Panc1 (cell line): ENCODE results near the gene ENOPH1. TPM values are rescaled to one million over a fixed set of nuclear protein-coding genes. Genes with fewer than 3 reads are reported as not detected.
"Not testable (repeated sequence)": the region's sequence is repeated elsewhere in the genome, so short reads cannot be mapped to it uniquely, and the experiment has no call there.

Source experiments
- ATAC-seq: fragments of 200-7000 bp; cut with Tn5 transposase; 2 replicates; pipeline ENCODE4 v1.9.1; 2020; ENCODE audit warnings: mild to moderate bottlenecking, moderate library complexity
- BruUV-seq: library from RNA; stranded (reverse); fragments of 400-500 nt; replicated peaks from 2 replicates; lab custom pipeline; 2021; lab: Mats Ljungman, UMichigan
- CTCF ChIA-PET: fragments of 300-600 bp; sonication (Branson Sonifier 250); formaldehyde crosslinking; loops from one replicate; lab custom pipeline; 2022; ENCODE audit warnings: antibody characterized with exemption; lab: Charles Lee
- POLR2A ChIA-PET: fragments of 300-600 bp; sonication (Branson Sonifier 250); formaldehyde crosslinking; loops from one replicate; lab custom pipeline; 2022; ENCODE audit warnings: antibody characterized with exemption; lab: Charles Lee
- DNase-seq: peaks from one replicate; pipeline ENCODE4 v3.0.0-alpha.2; 2010; ENCODE audit warnings: low read depth, low spot score
- H3K27ac ChIP-seq: 2 replicates; pipeline ENCODE4 v1.5.1; 2011; ENCODE audit warnings: mild to moderate bottlenecking, low read length, inconsistent platforms
- H3K27me3 ChIP-seq: fragments of 200-500 bp; sonication (Bioruptor generic); 2 replicates; pipeline ENCODE4 v1.6.0; 2014; ENCODE audit warnings: low read length, inconsistent platforms; ENCODE audit not compliant: control insufficient read depth, insufficient read depth
- H3K36me3 ChIP-seq: fragments of 200-500 bp; sonication (Bioruptor generic); 2 replicates; pipeline ENCODE4 v1.5.1; 2014; ENCODE audit warnings: inconsistent platforms, mild to moderate bottlenecking, low read length, moderate library complexity; ENCODE audit not compliant: control insufficient read depth, insufficient read depth
- H3K4me1 ChIP-seq: 2 replicates; pipeline ENCODE4 v1.5.1; 2011; ENCODE audit warnings: inconsistent platforms, mild to moderate bottlenecking, low read length, moderate library complexity; ENCODE audit not compliant: control insufficient read depth, insufficient read depth
- H3K4me3 ChIP-seq, 2 experiments: 2 replicates each; pipeline ENCODE4 v1.5.1; 2011 to 2012; ENCODE audit warnings: low read depth in 2 of 2, low read length in 2 of 2, mild to moderate bottlenecking in 2 of 2, inconsistent platforms in 1 of 2, moderate library complexity in 1 of 2
- H3K9me3 ChIP-seq: fragments of 200-500 bp; sonication (Bioruptor generic); 2 replicates; pipeline ENCODE4 v1.5.1; 2014; ENCODE audit warnings: low read depth, mild to moderate bottlenecking, inconsistent platforms, low read length, moderate library complexity; ENCODE audit not compliant: control insufficient read depth, insufficient read depth
- POLR2AphosphoS5 ChIP-seq: IDR thresholded peaks from 2 replicates; pipeline ENCODE4 v1.6.1; 2012; ENCODE audit warnings: mild to moderate bottlenecking, low read depth, low read length, moderate library complexity
- SIN3A ChIP-seq: IDR thresholded peaks from 2 replicates; pipeline ENCODE4 v1.6.1; 2012; ENCODE audit warnings: low read depth, mild to moderate bottlenecking, low read length, moderate library complexity, borderline replicate concordance; ENCODE audit not compliant: insufficient read depth
- in situ Hi-C: cut with HindIII; loops from 2 replicates; pipeline ENCODE4 v1.10.0; 2016; ENCODE audit warnings: low sequenced_read_pairs, low pct_unique_long_range_greater_than_20kb
- intact Hi-C: fragments of 100-400 bp; cut with micrococcal nuclease; formaldehyde crosslinking; loops from one replicate; pipeline ENCODE4 v1.10.0; 2022; ENCODE audit not compliant: unreplicated experiment
- total RNA-seq: library from RNA; stranded (reverse); gene quantifications from one replicate; pipeline ENCODE4 v1.2.1, GENCODE V29; 2021; ENCODE audit not compliant: unreplicated experiment
- TF ChIP-seq, protein P1 (sequence below): fragments of 450-650 bp; IDR thresholded peaks from 2 replicates; pipeline ENCODE4 v1.5.1; 2017; ENCODE audit warnings: mild to moderate bottlenecking
- TF ChIP-seq, protein P2 (sequence below), 2 experiments: IDR thresholded peaks; 2 replicates each; pipeline ENCODE4 v1.6.1; 2011 to 2012; ENCODE audit warnings: low read depth in 2 of 2, control low read depth in 1 of 2, low read length in 1 of 2, mild to moderate bottlenecking in 1 of 2, moderate library complexity in 1 of 2; ENCODE audit not compliant: insufficient read depth in 1 of 2

The ENOPH1 gene
- total RNA-seq, 1 experiment from 2014 or later: 34.7 TPM

DNA sequence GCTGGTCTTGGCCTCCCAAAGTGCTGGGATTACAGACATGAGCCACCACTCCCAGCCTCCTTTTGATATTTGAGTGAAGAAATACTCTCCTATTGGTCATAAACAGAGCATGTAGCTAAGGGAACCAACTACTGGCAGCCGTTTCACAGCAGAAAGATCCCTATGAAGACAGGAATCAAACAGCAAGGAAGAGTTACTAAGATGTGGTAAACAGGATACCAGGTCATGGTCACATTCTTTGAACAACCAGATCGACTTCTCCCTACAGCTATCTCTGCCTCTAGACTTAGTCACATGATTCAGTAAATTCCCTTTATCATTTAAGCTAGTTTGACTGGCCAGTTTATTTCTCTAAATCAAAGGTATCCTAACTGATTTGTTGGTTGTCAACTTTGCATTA lies 47.6 kb upstream of the ENOPH1 start:
- TF ChIP-seq, protein P1, sequence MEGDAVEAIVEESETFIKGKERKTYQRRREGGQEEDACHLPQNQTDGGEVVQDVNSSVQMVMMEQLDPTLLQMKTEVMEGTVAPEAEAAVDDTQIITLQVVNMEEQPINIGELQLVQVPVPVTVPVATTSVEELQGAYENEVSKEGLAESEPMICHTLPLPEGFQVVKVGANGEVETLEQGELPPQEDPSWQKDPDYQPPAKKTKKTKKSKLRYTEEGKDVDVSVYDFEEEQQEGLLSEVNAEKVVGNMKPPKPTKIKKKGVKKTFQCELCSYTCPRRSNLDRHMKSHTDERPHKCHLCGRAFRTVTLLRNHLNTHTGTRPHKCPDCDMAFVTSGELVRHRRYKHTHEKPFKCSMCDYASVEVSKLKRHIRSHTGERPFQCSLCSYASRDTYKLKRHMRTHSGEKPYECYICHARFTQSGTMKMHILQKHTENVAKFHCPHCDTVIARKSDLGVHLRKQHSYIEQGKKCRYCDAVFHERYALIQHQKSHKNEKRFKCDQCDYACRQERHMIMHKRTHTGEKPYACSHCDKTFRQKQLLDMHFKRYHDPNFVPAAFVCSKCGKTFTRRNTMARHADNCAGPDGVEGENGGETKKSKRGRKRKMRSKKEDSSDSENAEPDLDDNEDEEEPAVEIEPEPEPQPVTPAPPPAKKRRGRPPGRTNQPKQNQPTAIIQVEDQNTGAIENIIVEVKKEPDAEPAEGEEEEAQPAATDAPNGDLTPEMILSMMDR: no peak
- intact Hi-C loops (no loop called here), in situ Hi-C loops (no loop called here)
- ChIA-PET POLR2A (no interaction called here), CTCF (no interaction called here)
- H3K4me3 ChIP-seq: no peak overlapping the region
- no peaks in the 10 kb centered on the region for H3K36me3 ChIP-seq
- no peak overlapping the region for H3K27ac ChIP-seq
- DNase-seq: no peak
- no peak for ATAC-seq
- no peaks in the 10 kb centered on the region for H3K27me3 ChIP-seq
- H3K9me3 ChIP-seq: peaks cover 6% of the 10 kb centered on the region; the same call in 1 of the 2 replicates
- BruUV-seq: no TSS peak
- no peaks in the 10 kb centered on the region for H3K4me1 ChIP-seq

DNA sequence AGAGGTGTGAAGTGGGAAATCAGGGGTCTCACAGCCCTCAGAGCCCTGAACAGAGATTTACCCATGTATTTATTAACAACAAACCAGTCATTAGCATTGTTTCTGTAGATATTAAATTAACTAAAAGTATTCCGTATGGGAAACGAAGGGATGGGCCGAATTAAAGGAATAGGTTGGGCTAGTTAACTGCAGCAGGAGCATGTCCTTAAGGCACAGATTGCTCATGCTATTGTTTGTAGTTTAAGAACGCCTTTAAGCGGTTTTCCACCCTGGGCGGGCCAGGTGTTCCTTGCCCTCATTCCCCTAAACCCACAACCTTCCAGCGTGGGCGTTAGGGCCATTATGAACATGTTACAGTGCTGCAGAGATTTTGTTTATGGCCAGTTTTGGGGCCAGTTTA lies 44.1 kb upstream of the ENOPH1 start:
- in situ Hi-C loops, CTCF ChIA-PET, DNase-seq, H3K9me3 ChIP-seq, H3K27ac ChIP-seq, H3K36me3 ChIP-seq, BruUV-seq, H3K4me3 ChIP-seq, H3K4me1 ChIP-seq, H3K27me3 ChIP-seq, POLR2A ChIA-PET, ATAC-seq, intact Hi-C loops: not testable (repeated sequence)

DNA sequence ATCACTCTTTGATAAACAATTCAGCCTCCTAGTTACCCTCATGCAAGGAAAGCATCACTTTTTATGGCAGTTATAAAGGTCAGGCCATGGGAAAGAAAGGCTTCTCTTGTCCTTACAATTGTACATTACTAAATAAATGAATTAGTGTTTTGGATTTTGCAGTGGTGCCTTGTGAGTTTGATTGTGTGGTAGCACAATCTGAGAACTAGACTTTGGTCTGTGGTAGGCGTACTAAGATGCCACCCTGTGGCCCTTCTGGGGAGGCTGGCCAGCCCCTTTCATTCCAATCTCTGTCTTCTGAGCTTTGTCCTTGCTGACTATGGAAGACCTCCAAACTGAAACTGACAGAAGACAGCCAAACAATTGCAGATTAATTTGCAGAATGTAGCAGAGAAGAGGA lies 42.0 kb upstream of the ENOPH1 start:
- H3K9me3 ChIP-seq: peaks cover 6% of the 10 kb centered on the region; the same call in 1 of the 2 replicates
- CTCF ChIA-PET: no interaction called here
- DNase-seq: no peak
- no peaks in the 10 kb centered on the region for H3K36me3 ChIP-seq
- no peaks in the 10 kb centered on the region for H3K4me1 ChIP-seq
- BruUV-seq: no TSS peak
- POLR2A ChIA-PET: no interaction called here
- in situ Hi-C loops: no loop called here
- H3K27me3 ChIP-seq: no peaks in the 10 kb centered on the region
- intact Hi-C loops: no loop called here
- H3K4me3 ChIP-seq: no peak overlapping the region
- H3K27ac ChIP-seq: no peak overlapping the region
- no peak for TF ChIP-seq SIN3A
- TF ChIP-seq POLR2AphosphoS5: no peak
- TF ChIP-seq, protein P2, sequence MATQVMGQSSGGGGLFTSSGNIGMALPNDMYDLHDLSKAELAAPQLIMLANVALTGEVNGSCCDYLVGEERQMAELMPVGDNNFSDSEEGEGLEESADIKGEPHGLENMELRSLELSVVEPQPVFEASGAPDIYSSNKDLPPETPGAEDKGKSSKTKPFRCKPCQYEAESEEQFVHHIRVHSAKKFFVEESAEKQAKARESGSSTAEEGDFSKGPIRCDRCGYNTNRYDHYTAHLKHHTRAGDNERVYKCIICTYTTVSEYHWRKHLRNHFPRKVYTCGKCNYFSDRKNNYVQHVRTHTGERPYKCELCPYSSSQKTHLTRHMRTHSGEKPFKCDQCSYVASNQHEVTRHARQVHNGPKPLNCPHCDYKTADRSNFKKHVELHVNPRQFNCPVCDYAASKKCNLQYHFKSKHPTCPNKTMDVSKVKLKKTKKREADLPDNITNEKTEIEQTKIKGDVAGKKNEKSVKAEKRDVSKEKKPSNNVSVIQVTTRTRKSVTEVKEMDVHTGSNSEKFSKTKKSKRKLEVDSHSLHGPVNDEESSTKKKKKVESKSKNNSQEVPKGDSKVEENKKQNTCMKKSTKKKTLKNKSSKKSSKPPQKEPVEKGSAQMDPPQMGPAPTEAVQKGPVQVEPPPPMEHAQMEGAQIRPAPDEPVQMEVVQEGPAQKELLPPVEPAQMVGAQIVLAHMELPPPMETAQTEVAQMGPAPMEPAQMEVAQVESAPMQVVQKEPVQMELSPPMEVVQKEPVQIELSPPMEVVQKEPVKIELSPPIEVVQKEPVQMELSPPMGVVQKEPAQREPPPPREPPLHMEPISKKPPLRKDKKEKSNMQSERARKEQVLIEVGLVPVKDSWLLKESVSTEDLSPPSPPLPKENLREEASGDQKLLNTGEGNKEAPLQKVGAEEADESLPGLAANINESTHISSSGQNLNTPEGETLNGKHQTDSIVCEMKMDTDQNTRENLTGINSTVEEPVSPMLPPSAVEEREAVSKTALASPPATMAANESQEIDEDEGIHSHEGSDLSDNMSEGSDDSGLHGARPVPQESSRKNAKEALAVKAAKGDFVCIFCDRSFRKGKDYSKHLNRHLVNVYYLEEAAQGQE (IDR thresholded peaks at IDR 0.05; ENCODE audit: insufficient read depth in 1 of 2, low read depth in 2 of 2, low read length in 1 of 2): no peak
- ATAC-seq: no peak

DNA sequence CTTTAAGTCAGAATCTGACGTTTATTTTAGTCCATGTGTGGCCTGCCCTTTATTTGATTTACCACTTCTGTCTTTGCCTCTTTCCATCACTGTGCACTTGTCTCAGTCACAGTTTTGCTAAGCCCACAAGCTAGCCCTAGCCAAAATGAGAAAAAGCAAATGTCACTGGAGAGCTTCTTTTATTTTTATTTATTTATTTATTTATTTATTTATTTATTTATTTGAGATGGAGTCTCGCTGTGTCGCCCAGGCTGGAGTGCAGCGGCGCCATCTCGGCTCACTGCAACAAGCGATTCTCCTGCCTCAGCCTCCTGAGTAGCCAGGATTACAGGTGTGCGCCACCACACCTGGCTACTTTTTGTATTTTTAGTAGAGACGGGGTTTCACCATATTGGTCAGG lies 40.3 kb upstream of the ENOPH1 start:
- H3K4me3 ChIP-seq, H3K27ac ChIP-seq, H3K36me3 ChIP-seq, H3K4me1 ChIP-seq, intact Hi-C loops, H3K27me3 ChIP-seq, in situ Hi-C loops, H3K9me3 ChIP-seq, BruUV-seq, ATAC-seq, DNase-seq, CTCF ChIA-PET: not testable (repeated sequence)
- POLR2A ChIA-PET: interaction anchor here (0.6 kb wide), 1 partner anchor 351 kb away, joined by 6 read pairs; no protein-coding TSS in a partner anchor
